ENCODE results near the gene CTRB1. TPM values are rescaled to one million over a fixed set of nuclear protein-coding genes. Genes with fewer than 3 reads are reported as not detected.

The CTRB1 gene
- total RNA-seq, 6 donors from 2014 or later, result 5.1 to 11.3 TPM; not detected in 4

- Histone ChIP-seq H3K27ac (peak overlapping the region; percentile 80 to 95 (median 90)), H3K9me3 (no peaks in the 10 kb centered on the region), H3K4me3 (no peak overlapping the region), H3K27me3 (peaks cover 0 to 6% (median 0%) of the 10 kb centered on the region in 4 donors), H3K4me1 (peaks cover 87 to 91% (median 89%) of the 10 kb centered on the region in 4 donors), H3K36me3 (no peaks in the 10 kb centered on the region)
- TF ChIP-seq POLR2A (IDR thresholded peaks at IDR 0.05), result no peak
- TF ChIP-seq POLR2AphosphoS5 (IDR thresholded peaks at IDR 0.05), result no peak
- TF ChIP-seq, protein P1, sequence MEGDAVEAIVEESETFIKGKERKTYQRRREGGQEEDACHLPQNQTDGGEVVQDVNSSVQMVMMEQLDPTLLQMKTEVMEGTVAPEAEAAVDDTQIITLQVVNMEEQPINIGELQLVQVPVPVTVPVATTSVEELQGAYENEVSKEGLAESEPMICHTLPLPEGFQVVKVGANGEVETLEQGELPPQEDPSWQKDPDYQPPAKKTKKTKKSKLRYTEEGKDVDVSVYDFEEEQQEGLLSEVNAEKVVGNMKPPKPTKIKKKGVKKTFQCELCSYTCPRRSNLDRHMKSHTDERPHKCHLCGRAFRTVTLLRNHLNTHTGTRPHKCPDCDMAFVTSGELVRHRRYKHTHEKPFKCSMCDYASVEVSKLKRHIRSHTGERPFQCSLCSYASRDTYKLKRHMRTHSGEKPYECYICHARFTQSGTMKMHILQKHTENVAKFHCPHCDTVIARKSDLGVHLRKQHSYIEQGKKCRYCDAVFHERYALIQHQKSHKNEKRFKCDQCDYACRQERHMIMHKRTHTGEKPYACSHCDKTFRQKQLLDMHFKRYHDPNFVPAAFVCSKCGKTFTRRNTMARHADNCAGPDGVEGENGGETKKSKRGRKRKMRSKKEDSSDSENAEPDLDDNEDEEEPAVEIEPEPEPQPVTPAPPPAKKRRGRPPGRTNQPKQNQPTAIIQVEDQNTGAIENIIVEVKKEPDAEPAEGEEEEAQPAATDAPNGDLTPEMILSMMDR (IDR thresholded peaks at IDR 0.05), result no peak
- no peak for TF ChIP-seq EP300 (IDR thresholded peaks at IDR 0.05)
- ATAC-seq (ENCODE audit: low FRiP score in 2 of 2), result peak in 1 of 2 donors; percentile 45
- WGBS, 2 donors, result 58 to 72% methylated on average over 12 to 14 of the region's 15 CpGs
- no peak for DNase-seq
Measured at GRCh38 chr16:75252946-75253911, 34.4 kb downstream of the CTRB1 start.

DNA sequence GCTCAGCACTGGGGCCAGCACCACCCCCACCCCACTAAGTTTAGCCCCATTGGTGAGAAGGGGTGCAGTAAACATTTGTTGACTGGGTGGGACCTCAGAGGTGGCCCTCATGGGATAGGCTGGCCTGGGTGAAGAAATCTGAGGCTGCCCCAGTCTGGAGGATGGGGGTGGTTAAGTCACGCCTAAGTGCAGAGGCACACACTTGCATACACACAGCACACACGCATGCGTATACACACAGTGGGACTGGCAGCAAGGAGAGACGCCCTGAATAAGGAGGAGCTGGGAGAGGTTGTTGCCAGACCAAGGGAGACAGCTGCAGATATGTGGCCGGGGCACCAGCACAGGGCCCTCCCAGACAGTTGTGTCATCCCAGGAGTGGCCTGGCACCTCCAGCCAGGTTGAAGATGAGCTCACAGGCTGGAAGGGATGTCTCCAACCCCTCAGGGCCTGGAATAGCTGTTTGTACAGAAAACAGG, 35.6 kb downstream of the CTRB1 start:
- Histone ChIP-seq H3K4me3 (peak overlapping the region in 2 of 4 donors; percentile 11 to 13), H3K27ac (peak overlapping the region; percentile 57 to 94 (median 80)), H3K4me1 (peaks cover 84 to 91% (median 85%) of the 10 kb centered on the region in 4 donors), H3K9me3 (no peaks in the 10 kb centered on the region), H3K27me3 (peaks cover 0 to 6% (median 0%) of the 10 kb centered on the region in 4 donors), H3K36me3 (no peaks in the 10 kb centered on the region)
- DNase-seq (peak in 1 of 2 donors; percentile 65), ATAC-seq (ENCODE audit: low FRiP score in 2 of 2) (peak; percentile 25 to 31)
- TF ChIP-seq POLR2AphosphoS5 (IDR thresholded peaks at IDR 0.05), result peak in 1 of 2 donors; percentile 19
- TF ChIP-seq POLR2A (IDR thresholded peaks at IDR 0.05), result no peak
- TF ChIP-seq, protein P1 (IDR thresholded peaks at IDR 0.05), result no peak
- no peak for TF ChIP-seq EP300 (IDR thresholded peaks at IDR 0.05)
- WGBS, 2 donors, result 32 to 44% methylated on average over 5 of the region's 5 CpGs

DNA sequence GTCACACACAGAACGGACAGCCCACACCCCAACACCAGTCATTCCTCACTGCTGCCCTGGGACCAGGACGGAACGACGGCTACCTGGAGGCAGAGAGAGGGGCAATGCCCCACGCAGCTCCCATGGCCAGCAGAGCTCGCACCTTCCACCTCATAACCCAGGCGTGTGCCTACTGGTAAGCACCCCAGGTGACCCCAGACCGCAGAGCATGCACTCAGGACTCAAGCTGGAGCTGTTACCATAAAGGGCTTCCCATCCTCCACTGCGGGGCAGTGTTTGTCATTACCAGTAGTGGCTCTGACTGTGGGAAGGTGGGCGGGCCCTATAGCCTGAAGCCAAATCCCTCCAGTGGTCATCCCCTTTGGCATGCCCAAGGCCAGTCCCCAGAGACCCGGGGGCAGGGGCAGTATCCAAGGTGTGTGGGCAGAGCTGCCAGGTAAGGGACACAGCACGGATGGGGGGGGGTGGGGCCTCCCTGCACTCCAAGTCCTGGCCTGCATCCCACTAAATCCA, 37.3 kb downstream of the CTRB1 start:
- WGBS, 2 donors, result 62 to 70% methylated on average over 3 to 9 of the region's 12 CpGs
- TF ChIP-seq, protein P1 (IDR thresholded peaks at IDR 0.05), result no peak
- no peak for TF ChIP-seq EP300 (IDR thresholded peaks at IDR 0.05)
- no peak for TF ChIP-seq POLR2AphosphoS5 (IDR thresholded peaks at IDR 0.05)
- TF ChIP-seq POLR2A (IDR thresholded peaks at IDR 0.05), result no peak
- no peaks in the 10 kb centered on the region for H3K36me3 ChIP-seq
- peaks cover 0 to 6% (median 0%) of the 10 kb centered on the region in 4 donors for H3K27me3 ChIP-seq
- peaks cover 76 to 79% (median 76%) of the 10 kb centered on the region in 4 donors for H3K4me1 ChIP-seq
- peak overlapping the region; percentile 76 to 94 (median 84) for H3K27ac ChIP-seq
- no peaks in the 10 kb centered on the region for H3K9me3 ChIP-seq
- ATAC-seq (ENCODE audit: low FRiP score in 2 of 2), result peak in 1 of 2 donors; percentile 11
- H3K4me3 ChIP-seq, result peak overlapping the region in 1 of 4 donors; percentile 7
- peak in 1 of 2 donors; percentile 81 for DNase-seq

DNA sequence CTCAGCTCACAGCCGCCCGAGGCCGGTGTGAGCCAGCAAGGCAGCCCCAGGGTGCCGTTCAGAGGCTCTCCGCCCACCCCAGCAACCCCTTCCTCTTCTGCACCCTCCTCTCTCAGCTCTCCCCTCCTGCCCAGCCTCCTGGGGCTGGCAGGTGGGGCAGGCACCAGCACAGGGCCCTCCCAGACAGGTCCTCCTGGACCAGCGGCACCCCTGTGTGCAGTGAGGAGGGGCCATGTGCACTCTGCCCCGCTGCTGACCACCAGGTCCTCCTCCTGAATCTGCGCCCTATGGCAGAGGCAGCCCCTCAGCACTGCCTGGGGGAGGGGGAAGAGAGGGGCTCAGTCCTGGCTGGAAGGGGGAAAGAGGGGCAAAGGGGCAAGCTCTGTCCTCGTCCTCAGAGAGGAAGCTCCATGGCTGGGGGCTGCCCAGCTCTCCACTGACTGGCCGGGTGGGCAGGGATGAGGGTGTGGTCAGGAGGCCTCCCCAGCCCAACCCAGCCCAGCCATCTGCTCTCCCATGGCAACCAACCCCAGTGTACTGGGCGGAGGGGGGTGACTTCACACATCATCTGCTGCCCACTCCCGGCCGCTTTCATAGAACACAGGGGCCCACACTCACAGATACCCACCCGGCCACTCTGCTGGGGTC, 38.0 kb downstream of the CTRB1 start:
- 37 to 46% methylated on average over 10 to 13 of the region's 14 CpGs for WGBS, 2 donors
- peak in 1 of 2 donors; percentile 70 for ATAC-seq (ENCODE audit: low FRiP score in 2 of 2)

More for the DNA sequence above, 38.0 kb downstream of the CTRB1 start:
- H3K9me3 ChIP-seq, result no peaks in the 10 kb centered on the region
- no peaks in the 10 kb centered on the region for H3K36me3 ChIP-seq
- H3K4me3 ChIP-seq, result peak overlapping the region in 1 of 4 donors; percentile 7
- TF ChIP-seq, protein P1 (IDR thresholded peaks at IDR 0.05), result no peak
- TF ChIP-seq POLR2AphosphoS5 (IDR thresholded peaks at IDR 0.05), result peak in 1 of 2 donors; percentile 10
- peak overlapping the region; percentile 76 to 94 (median 84) for H3K27ac ChIP-seq
- peaks cover 80 to 82% (median 81%) of the 10 kb centered on the region in 4 donors for H3K4me1 ChIP-seq
- DNase-seq, result peak in 1 of 2 donors; percentile 51
- no peaks in the 10 kb centered on the region for H3K27me3 ChIP-seq

Measured in upper lobe of left lung (tissue), 6 donors.